Activated CD4-positive, alpha-beta T cell treated with anti-CD3 and anti-CD28 coated beads, Interleukin-2, amount 50 U/mL, for 16 hours (primary cell): Measurements from ENCODE around the gene PUSL1.
"Not testable (repeated sequence)": the region's sequence is repeated elsewhere in the genome, so short reads cannot be mapped to it uniquely, and the experiment has no call there.

Experiments used
- DNase-seq: peaks from one replicate; pipeline ENCODE4 v3.0.0-alpha.2; 2020

Gene PUSL1

DNA sequence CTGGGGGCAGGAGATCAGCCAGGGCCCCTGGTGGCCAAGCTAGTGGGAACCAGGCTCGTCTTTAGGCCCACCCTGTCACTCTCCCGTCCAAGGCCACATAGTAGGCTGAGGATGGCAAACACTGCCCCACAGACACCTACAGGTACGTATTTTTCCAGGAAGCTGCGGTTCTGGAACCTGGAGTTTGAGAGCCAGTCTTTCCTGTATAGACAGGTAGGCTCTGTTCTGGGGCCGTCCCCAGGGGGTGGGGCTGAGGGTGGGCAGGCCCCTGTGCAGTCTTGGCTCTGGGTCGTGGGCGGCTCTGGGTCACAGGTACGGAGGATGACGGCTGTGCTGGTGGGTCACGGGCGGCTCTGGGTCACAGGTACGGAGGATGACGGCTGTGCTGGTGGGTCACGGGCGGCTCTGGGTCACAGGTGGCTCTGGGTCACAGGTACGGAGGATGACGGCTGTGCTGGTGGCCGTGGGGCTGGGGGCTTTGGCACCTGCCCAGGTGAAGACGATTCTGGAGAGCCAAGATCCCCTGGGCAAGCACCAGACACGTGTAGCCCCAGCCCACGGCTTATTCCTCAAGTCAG lies 2.2 kb downstream of the PUSL1 start:
- no peak for DNase-seq

GRCh38 chr1:1311107-1312104 lies 3.0 kb downstream of the PUSL1 start:
- no peak for DNase-seq

DNA sequence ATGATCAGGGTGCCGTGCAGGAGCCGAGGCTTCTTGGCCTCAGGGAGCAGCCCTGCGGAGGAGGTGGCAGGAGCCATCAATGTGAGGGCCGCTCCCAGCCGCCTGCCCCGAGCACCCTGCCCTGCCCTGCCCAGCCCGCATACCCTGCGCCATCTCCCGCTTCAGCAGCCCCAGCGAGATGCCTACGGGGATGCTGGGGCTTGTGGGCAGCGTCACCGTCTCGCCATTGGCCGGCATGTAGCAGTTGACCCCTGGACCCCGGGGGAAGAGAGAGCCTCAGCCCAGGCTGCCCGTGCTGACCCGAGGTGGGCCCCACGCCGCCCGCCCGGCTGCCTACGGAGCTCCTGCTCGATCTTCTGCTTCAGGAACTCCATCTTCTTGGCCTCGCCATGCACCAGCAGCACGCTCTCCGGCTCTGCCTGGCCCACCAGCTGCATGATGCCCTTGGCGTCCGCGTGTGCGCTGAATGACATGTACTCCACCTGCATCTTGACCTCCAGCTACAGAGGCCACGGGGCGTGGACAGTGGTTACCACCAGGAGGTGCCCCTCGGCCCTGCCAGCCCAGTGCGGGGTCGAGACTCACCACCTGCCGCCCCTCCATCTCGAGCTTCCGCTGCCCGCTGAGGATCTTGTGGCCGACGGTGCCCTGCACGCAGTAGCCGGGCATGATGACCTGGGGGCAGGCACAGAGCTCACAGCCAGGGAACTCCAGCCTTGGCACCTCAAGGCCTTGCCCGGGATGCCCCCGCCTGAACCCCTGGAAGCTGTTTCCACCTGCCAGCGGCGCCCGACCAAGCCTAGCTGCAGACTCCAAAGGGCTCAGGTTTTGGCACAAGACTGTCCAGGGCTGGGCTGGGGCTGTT lies 4.3 kb downstream of the PUSL1 start:
- no peak for DNase-seq

- DNase-seq, result no peak
Observed at GRCh38 chr1:1313500-1314236, 5.3 kb downstream of the PUSL1 start.

GRCh38 chr1:1314237-1314586 lies 5.8 kb downstream of the PUSL1 start:
- no peak for DNase-seq

DNA sequence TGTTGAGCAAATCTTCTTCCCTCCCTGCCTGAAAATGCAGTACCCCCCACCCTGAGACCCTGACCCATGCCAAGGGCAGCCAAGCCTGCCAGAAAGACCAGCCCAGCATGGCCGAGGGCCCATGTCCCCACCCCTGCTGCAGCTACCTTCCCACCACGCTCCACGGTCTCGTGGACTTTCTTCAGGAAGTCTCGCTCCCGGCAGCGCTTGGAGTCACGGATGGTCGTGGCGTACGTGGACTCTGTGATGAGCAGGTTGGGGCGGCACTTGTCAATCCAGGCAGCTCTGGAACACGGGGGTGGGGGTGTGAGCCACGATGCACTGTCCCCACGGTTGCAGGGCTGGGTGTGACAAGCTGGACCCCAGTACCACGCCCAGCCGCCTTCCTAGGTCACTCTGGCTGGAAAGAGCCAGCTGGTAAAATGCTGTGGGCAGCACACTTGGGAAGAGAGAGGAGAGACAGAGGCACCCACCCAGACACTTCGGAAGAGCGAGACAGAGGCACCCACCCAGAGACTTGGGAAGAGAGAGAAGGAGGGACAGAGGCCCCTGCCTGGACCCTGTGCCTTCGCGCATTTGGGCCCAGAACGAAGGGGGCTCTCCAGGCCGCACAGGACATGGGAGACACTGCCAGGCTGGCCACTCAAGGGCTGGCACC lies 6.4 kb downstream of the PUSL1 start:
- DNase-seq, result no peak

DNA sequence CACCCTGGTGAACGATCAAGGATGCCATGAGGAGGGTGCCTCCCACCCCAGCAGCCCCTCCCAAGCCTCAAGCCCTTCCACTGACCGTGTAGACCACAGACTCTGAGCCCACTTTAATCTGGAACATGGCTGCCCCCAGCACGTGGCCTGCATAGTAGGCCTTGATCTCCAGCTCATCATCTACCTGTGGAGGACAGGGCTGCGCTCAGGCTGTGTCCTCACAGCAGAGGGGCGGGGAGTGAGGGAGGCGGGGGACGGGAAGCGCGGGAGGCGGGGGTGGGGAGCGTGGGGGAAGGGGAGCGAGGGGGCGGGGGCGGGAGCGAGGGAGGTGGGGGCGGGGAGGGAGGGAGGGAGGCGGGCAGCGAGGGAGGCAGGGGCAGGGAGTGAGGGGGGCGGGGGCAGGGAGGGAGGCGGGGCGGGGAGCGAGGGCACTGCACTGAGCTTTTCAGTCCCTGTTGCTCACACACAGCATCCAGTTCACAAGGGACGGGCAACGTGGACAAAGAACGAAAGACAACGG lies 7.1 kb downstream of the PUSL1 start:
- no peak for DNase-seq

- not testable (repeated sequence) for DNase-seq
Observed at GRCh38 chr1:1316199-1316598, 7.8 kb downstream of the PUSL1 start.

GRCh38 chr1:1317420-1317819 lies 9.0 kb downstream of the PUSL1 start:
- DNase-seq, result no peak

DNA sequence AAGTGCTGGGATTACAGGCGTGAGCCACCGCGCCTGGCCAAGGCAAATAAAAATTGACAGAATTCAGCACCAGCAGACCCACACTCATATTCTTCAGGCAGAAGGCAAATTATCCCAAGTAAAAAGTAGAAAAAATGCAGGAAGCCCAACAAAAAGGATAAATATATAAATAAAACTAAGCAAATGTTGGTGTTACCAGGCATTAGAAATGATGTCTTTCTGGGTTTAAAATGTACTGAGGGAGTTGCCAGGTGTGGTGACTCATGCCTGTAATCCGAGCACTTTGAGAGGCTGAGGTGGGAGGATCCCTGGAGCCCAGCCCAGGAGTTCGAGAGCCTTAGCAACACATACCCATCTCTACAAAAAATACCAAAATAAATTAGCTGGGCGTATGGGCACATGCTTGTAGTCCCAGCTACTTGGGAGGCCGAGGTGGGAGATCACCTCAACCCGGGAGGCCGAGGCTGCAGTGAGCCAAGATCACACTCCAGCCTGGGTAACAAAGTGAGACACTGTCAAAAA lies 9.8 kb downstream of the PUSL1 start:
- no peak for DNase-seq

GRCh38 chr1:1318777-1319645 lies 10.6 kb downstream of the PUSL1 start:
- DNase-seq, result no peak

- DNase-seq, result no peak
Observed at GRCh38 chr1:1319646-1319941, 11.2 kb downstream of the PUSL1 start.

DNA sequence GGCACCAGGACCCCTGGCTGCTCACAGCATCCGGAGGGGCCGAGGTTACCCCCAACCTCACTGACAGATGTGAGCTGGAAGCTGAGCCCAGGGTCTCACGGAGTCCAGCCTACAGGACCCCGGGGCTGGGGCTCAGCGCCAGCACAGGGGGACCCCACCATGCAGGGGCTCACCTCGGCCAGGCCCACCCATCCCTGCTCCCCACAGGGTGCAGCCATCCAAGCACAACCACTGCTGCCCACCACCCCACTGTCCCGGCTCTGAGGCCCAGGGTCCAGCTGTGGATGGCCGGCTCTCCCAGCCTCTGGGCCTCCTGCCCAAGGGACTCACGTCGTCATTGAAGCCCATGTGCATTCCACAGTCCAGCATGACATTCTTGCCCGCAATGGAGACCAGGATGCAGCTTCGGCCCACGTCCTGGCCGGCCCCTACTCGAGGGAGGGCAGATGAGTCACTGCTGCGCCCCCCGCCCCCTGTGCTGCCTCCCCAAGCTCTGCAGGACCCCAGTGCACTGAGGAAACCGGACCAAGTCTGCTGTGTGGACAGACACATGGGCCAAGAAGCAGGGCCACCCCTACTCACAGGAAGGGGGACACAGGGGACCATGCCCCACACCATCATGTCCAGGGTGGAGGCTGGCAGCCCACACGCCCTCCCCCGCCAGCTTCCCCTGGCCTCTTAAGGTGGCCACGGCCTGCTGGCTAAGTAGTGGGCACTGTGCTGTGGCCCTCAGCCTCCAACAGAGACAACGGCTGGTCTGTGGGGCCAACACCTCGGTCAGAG lies 12.5 kb downstream of the PUSL1 start:
- no peak for DNase-seq

DNA sequence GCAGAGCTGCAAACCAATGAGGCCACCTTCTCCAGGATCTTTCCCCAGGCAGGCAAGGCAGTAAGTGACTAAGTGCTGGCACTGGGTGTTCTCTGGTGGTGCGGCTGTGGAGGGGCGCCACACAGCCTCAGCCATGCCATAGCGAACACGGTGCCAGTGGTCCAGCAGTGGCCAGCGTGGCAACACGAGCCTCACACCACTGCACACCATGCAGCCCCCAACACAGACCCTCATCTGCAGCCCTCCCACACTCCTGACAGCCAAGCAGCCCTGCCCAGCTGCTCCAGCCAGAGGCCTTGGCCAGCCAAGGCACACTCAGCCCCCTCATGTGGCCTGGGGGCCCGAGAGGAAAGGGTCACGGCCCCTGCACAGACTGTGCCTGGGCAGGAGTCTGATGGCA lies 13.1 kb downstream of the PUSL1 start:
- DNase-seq, result no peak

DNA sequence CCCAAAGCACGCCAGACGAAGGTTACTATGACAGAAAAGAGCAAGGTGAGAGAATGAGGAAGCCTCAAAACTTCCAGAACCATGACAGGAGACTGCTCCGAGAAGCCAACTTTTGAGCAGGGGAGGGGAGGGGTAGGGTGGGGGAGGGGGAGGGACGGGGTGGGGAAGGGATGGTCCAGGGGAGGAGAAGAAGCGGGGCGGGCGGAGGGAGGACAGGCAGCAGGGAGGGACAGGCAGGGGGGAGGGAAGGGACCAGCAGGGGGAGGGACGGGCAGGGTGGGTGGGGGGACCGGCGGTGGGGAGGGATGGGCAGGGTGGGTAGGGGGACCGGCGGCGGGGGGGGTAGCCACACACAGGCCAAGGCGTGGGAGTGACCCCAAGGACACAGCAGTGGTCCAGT lies 14.0 kb downstream of the PUSL1 start:
- no peak for DNase-seq

- no peak for DNase-seq
Observed at GRCh38 chr1:1322952-1323351, 14.6 kb downstream of the PUSL1 start.

- DNase-seq, result peak; percentile 28
Observed at GRCh38 chr1:1324084-1324523, 15.7 kb downstream of the PUSL1 start.

GRCh38 chr1:1324524-1325287 lies 16.3 kb downstream of the PUSL1 start, which contains the start of the genes CPTP and INTS11:
Gene CPTP (plus strand): TSS chr1:1324802. CDS start chr1:1326911, 2,109 bp downstream.
Gene INTS11 (minus strand): TSS chr1:1324660. CDS start chr1:1324608, 52 bp downstream.
- DNase-seq, result peak; percentile 97
